GM20431 (cell line): ENCODE results near the gene GAS2.
"Not testable (repeated sequence)": the region's sequence is repeated elsewhere in the genome, so short reads cannot be mapped to it uniquely, and the experiment has no call there.

Experiments used
- in situ Hi-C: fragments of 300-500 bp; cut with MseI, MboI; formaldehyde crosslinking; loops from one replicate; pipeline ENCODE4 v1.15.0; 2020; ENCODE audit warnings: low sequenced_read_pairs; ENCODE audit not compliant: unreplicated experiment

Gene GAS2

GRCh38 chr11:22666325-22666687 is at the start of gene GAS2:
TSS of gene GAS2 (plus strand) at chr11:22666611. CDS start at chr11:22674870, 8,259 bp downstream.
- in situ Hi-C loops: no loop called here

DNA sequence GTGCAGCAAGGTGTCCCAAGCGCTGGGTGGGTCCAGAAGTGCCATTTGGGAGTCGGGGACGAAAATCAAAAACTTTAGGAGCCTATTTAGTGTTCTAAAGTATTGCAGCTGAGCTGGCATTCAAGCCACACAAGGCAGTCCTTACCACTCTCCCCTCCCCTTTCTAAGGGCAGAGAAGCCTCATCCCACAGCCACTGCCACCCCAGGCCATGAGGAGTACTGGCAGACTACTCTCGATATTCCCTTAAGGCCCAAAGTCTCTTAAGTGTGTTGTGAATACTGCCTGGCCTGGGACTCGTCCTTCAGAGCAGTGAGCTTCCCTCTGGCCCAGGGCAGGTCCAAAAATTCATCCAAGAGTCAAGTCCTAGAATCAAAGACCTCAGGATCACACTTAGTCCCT is 48.5 kb upstream of the GAS2 start:
- in situ Hi-C loops: no loop called here

GRCh38 chr11:22624742-22625447 is 41.5 kb upstream of the GAS2 start:
- in situ Hi-C loops: no loop called here

- in situ Hi-C loops: no loop called here
Measured at GRCh38 chr11:22625448-22626287, 40.7 kb upstream of the GAS2 start, which contains the start of gene FANCF. TSS of gene FANCF (minus strand) at chr11:22625823. CDS start at chr11:22625810, 13 bp downstream.

DNA sequence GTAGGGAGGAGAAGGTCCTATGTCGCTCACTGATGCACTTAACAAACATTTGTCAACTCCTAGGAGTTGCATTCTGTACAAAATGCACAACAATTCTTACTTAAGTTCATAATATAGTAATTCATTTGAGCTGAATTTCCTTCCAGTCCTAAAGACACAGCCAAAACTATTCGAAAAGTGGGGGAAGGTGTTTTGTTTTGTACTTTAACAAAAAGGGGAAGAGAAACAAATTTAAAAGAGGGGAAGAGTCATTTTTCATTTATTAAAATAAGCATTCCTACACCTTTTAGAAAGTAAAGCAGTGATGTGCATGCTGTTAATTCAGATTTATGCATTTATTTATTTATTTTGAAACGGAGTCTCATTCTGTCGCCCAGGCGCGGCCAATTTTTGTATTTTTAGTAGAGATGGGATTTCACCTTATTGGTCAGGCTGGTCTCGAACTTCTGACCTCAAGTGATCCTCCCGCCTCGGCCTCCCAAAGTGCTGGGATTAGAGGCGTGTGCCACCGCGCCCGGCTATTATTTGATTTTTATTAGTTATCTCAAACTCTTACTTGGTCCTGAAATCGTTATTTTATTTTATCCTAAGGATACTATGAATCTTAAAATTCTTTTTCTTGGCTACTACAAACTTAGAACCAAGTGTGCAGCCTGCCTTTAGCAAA is 39.7 kb upstream of the GAS2 start:
- in situ Hi-C loops: no loop called here

- in situ Hi-C loops: no loop called here
Measured at GRCh38 chr11:22627421-22627820, 39.0 kb upstream of the GAS2 start.

- in situ Hi-C loops: no loop called here
Measured at GRCh38 chr11:22633354-22633902, 33.0 kb upstream of the GAS2 start.

- in situ Hi-C loops: no loop called here
Measured at GRCh38 chr11:22634897-22635629, 31.3 kb upstream of the GAS2 start.

DNA sequence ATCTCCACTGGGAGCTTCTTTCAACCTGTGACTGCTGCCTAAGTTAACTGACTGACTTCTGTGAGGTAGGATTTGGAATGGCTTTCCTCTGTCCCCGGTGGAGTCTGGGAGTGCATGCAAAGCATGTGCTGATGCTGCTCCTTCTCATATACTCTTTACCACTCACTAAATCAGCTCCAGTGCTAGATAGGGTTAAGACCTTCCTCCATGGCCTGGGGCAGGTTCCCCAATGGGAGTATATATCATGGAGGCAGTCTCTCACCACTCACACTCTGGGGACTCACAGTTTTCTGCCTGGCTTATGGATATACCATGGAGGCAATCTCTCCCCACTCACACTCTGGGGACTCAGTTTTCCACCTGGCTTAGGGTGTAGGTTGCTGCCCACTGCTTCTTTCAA is 30.7 kb upstream of the GAS2 start:
- in situ Hi-C loops: no loop called here

DNA sequence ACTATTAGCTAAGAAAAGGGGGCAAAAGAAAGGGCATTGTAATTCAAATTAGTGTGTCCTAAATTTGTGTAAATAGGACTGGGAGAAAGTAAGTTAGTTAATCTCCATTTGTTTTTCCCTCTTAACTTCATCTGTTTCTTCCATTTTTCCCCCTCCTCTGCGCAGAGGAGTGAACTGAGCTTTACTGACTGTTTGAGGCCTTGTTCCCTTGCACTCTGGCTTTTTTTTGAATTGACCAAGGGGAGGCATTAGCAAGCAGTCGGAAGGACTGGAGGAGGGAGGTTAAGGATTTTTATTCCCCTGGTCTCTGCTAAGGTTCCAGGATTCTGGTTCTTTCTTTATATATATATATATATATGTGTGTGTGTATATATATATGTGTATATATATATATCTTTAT is 25.5 kb upstream of the GAS2 start:
- in situ Hi-C loops: no loop called here

DNA sequence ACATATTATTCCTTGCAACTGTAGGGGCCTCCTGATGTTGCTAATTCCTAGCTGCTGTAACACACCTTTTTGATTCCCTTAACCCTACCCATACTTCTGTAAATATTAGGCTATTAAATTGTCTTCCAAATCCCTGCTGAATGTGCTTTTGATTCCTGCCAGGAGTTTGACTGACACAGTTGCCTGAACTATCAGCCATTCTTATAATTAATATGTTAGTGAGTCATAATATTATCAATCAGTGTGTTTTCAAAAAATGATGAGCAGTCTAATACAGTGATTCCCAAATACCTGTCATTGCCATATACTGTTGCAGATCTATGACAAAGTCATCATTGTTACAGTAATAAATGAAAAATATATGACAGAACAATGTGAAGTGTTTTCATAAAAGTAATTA is 24.9 kb upstream of the GAS2 start:
- in situ Hi-C loops: no loop called here

DNA sequence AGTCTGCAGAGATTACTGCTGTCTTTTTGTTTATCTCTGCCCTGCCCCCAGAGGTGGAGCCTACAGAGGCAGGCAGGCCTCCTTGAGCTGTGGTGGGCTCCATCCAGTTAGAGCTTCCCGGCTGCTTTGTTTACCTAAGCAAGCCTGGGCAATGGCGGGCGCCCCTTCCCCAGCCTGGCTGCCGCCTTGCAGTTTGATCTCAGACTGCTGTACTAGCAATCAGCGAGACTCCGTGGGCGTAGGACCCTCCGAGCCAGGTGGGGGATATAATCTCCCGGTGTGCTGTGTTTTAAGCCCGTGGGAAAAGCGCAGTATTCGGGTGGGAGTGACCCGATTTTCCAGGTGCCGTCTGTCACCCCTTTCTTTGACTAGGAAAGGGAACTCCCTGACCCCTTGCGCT is 14.1 kb upstream of the GAS2 start:
- in situ Hi-C loops: not testable (repeated sequence)

DNA sequence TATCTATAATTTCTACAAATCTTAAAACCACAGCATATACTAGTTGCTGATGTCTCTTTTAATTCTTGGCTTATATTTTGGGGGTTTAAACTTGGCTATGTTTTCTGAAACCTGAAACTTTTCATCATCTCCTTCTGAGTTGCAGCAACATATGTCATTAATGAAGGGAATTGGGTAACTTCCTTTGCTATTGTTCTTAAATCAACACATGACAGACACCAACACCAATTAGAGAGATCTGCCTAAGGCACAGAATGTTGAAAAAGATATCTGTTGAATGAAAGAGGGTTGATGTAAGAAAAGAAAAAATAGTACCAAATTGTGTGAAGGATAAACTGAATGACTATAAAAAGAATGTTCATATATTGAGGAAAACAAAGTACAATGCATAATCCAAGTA is 10.3 kb upstream of the GAS2 start:
- in situ Hi-C loops: no loop called here

DNA sequence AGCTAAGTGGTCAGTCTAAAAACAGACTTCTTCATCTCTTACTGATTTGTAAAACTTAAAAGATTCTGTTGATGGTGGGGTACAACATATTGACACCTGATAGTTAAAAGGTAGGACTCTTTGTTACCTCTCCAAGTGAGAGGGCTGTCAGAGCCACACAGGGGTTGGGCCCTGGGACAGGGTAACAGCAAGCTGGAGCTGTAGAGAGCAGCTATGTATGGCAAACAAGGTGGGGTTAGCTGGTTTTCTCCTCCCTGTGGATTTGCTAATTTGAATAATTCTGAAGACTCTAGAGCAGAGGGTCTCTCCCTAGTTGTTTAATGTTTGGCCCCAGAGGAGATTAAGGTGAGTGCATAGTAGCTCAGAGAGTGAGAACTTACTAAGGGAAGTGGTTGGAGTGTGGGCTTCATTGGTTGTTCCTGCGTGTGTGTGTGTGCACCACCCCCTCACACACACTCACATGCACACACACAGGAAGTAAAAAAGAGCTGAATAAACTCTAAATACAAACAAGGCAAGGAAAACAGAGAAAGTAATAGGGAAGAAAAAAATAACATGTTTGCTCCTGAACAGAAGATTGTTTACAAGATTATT is 9.2 kb upstream of the GAS2 start:
- in situ Hi-C loops: no loop called here

GRCh38 chr11:22659783-22660182 is 6.6 kb upstream of the GAS2 start:
- in situ Hi-C loops: no loop called here

GRCh38 chr11:22666688-22667439 is 453 bp downstream of the GAS2 start:
- in situ Hi-C loops: no loop called here

- in situ Hi-C loops: no loop called here
Measured at GRCh38 chr11:22668005-22668796, 1.8 kb downstream of the GAS2 start.

- in situ Hi-C loops: no loop called here
Measured at GRCh38 chr11:22669368-22669767, 3.0 kb downstream of the GAS2 start.
